ENCODE data around the gene TGFB3. TPM values are rescaled to one million over a fixed set of nuclear protein-coding genes. Genes with fewer than 3 reads are reported as not detected.

Gene TGFB3
- total RNA-seq, 1 experiment from 2014 or later = 1.7 TPM

GRCh38 chr14:75917946-75918335 lies 63.9 kb downstream of the TGFB3 start:
- CTCF ChIA-PET = interaction anchor here (1.3 to 3.3 kb wide), 4 partner anchors 12 to 65 kb away, joined by 4 to 42 read pairs (median 12); no protein-coding TSS in a partner anchor
- peaks cover 13% of the 10 kb centered on the region for H3K9me3 Mint-ChIP-seq
- POLR2A ChIA-PET = no interaction called here
- no peak for ATAC-seq
- H3K4me3 Mint-ChIP-seq = no peak overlapping the region
- DNase-seq (ENCODE audit: low spot score) = no peak
- no peak for TF ChIP-seq ZNF138 (CRISPR knock-in tag; conservative IDR thresholded peaks at IDR 0.05)
- TF ChIP-seq ZNF121 (CRISPR knock-in tag; IDR thresholded peaks at IDR 0.05) = no peak
- no peak for TF ChIP-seq USF2 (CRISPR knock-in tag; IDR thresholded peaks at IDR 0.05)
- H3K27me3 Mint-ChIP-seq (ENCODE audit: low read depth) = no peaks in the 10 kb centered on the region; the same call in 1 of the 2 replicates
- H3K36me3 Mint-ChIP-seq = peaks cover 11% of the 10 kb centered on the region
- H3K27ac Mint-ChIP-seq = peak overlapping the region; percentile 22; the same call in 1 of the 2 replicates
- peaks cover 20% of the 10 kb centered on the region for H3K4me1 Mint-ChIP-seq

- no peaks in the 10 kb centered on the region; the same call in 1 of the 2 replicates for H3K27me3 Mint-ChIP-seq (ENCODE audit: low read depth)
- peak; percentile 89 for ATAC-seq
- TF ChIP-seq NR2C2 (CRISPR knock-in tag; IDR thresholded peaks at IDR 0.05) (no peak), GTF2I (CRISPR knock-in tag; conservative IDR thresholded peaks at IDR 0.05) (no peak), ZNF532 (CRISPR knock-in tag; IDR thresholded peaks at IDR 0.05; ENCODE audit: borderline replicate concordance) (no peak), JAZF1 (CRISPR knock-in tag; IDR thresholded peaks at IDR 0.05) (no peak)
- TF ChIP-seq, protein P1, sequence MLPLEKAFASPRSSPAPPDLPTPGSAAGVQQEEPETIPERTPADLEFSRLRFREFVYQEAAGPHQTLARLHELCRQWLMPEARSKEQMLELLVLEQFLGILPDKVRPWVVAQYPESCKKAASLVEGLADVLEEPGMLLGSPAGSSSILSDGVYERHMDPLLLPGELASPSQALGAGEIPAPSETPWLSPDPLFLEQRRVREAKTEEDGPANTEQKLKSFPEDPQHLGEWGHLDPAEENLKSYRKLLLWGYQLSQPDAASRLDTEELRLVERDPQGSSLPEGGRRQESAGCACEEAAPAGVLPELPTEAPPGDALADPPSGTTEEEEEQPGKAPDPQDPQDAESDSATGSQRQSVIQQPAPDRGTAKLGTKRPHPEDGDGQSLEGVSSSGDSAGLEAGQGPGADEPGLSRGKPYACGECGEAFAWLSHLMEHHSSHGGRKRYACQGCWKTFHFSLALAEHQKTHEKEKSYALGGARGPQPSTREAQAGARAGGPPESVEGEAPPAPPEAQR (CRISPR knock-in tag; IDR thresholded peaks at IDR 0.05) = no peak
- TF ChIP-seq, protein P2, sequence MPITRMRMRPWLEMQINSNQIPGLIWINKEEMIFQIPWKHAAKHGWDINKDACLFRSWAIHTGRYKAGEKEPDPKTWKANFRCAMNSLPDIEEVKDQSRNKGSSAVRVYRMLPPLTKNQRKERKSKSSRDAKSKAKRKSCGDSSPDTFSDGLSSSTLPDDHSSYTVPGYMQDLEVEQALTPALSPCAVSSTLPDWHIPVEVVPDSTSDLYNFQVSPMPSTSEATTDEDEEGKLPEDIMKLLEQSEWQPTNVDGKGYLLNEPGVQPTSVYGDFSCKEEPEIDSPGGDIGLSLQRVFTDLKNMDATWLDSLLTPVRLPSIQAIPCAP (CRISPR knock-in tag; IDR thresholded peaks at IDR 0.05) = no peak
- POLR2A ChIA-PET = no interaction called here
- peaks cover 13% of the 10 kb centered on the region for H3K9me3 Mint-ChIP-seq
- CTCF ChIA-PET = interaction anchor here (0.9 to 3.3 kb wide), 6 partner anchors 9 to 65 kb away, joined by 3 to 42 read pairs (median 7); no protein-coding TSS in a partner anchor
- peaks cover 20% of the 10 kb centered on the region for H3K4me1 Mint-ChIP-seq
- H3K36me3 Mint-ChIP-seq = peaks cover 11% of the 10 kb centered on the region
- DNase-seq (ENCODE audit: low spot score) = no peak
- H3K27ac Mint-ChIP-seq = peak overlapping the region; percentile 22; the same call in 1 of the 2 replicates
- H3K4me3 Mint-ChIP-seq = no peak overlapping the region
Measured at GRCh38 chr14:75917322-75917945, 64.4 kb downstream of the TGFB3 start.

- H3K9me3 Mint-ChIP-seq = no peaks in the 10 kb centered on the region
- POLR2A ChIA-PET = interaction anchor here (0.6 kb wide), 1 partner anchor 61 kb away, joined by 5 read pairs; no protein-coding TSS in a partner anchor
Measured at GRCh38 chr14:75915045-75915444, 66.8 kb downstream of the TGFB3 start.

More at GRCh38 chr14:75915045-75915444, 66.8 kb downstream of the TGFB3 start:
- peaks cover 31% of the 10 kb centered on the region for H3K4me1 Mint-ChIP-seq
- no peaks in the 10 kb centered on the region for H3K27me3 Mint-ChIP-seq (ENCODE audit: low read depth)
- ATAC-seq (no peak), DNase-seq (ENCODE audit: low spot score) (no peak)
- H3K4me3 Mint-ChIP-seq = no peak overlapping the region
- CTCF ChIA-PET = interaction anchor here (1.8 kb wide), 1 partner anchor 64 kb away, joined by 4 read pairs; no protein-coding TSS in a partner anchor
- no peak for TF ChIP-seq ZNF425 (CRISPR knock-in tag; conservative IDR thresholded peaks at IDR 0.05)
- H3K27ac Mint-ChIP-seq = no peak overlapping the region
- H3K36me3 Mint-ChIP-seq = no peaks in the 10 kb centered on the region; the same call in 1 of the 2 replicates

Measured in WTC11 (cell line).